Activated CD4-positive, alpha-beta T cell treated with anti-CD3 and anti-CD28 coated beads for 36 hours (primary cell): Measurements from ENCODE around the gene LUC7L. TPM values are rescaled to one million over a fixed set of nuclear protein-coding genes. Genes with fewer than 3 reads are reported as not detected.
"Not testable (repeated sequence)": the region's sequence is repeated elsewhere in the genome, so short reads cannot be mapped to it uniquely, and the experiment has no call there.

Source experiments
- ATAC-seq: fragments of 200-7000 bp; cut with Tn5 transposase; one replicate; pipeline ENCODE4 v1.10.0; 2021; ENCODE audit warnings: mild to moderate bottlenecking, moderate library complexity
- CTCF ChIA-PET: fragments of 350-600 bp; sonication (Branson Sonifier 250); formaldehyde crosslinking; loops from one replicate; lab custom pipeline; 2021; ENCODE audit warnings: antibody characterized with exemption; lab: Charles Lee
- POLR2A ChIA-PET: fragments of 350-600 bp; sonication (Branson Sonifier 250); formaldehyde crosslinking; loops from one replicate; lab custom pipeline; 2021; ENCODE audit warnings: antibody characterized with exemption, inconsistent platforms; lab: Charles Lee
- DNase-seq: peaks from one replicate; pipeline ENCODE4 v3.0.0-alpha.2; 2020
- H3K27ac Mint-ChIP-seq: one replicate; pipeline ENCODE4 v1.8.0; 2021; ENCODE audit warnings: mixed read lengths
- H3K27me3 Mint-ChIP-seq: one replicate; pipeline ENCODE4 v1.8.0; 2021; ENCODE audit warnings: mixed read lengths
- H3K36me3 Mint-ChIP-seq: one replicate; pipeline ENCODE4 v1.8.0; 2021; ENCODE audit warnings: low read depth, mixed read lengths
- H3K4me1 Mint-ChIP-seq: one replicate; pipeline ENCODE4 v1.8.0; 2021; ENCODE audit warnings: mixed read lengths
- H3K4me3 Mint-ChIP-seq: one replicate; pipeline ENCODE4 v1.8.0; 2021; ENCODE audit warnings: mild to moderate bottlenecking, moderate library complexity, mixed read lengths
- H3K9me3 Mint-ChIP-seq: one replicate; pipeline ENCODE4 v1.8.0; 2021; ENCODE audit warnings: low read depth, mixed read lengths
- intact Hi-C, 2 experiments: fragments of 100-400 bp; cut with DNase I in 1 of 2; cut with micrococcal nuclease in 1 of 2; formaldehyde crosslinking; loops; one replicate each; pipeline versions ENCODE4 v1.14.2 to v1.15.1; 2022 to 2024; cut with DNase I, micrococcal nuclease
- total RNA-seq, 2 experiments: library from RNA; stranded (reverse); gene quantifications; one replicate each; pipeline ENCODE4 v1.2.3, GENCODE V29; 2021

Gene LUC7L
- total RNA-seq, 2 experiments from 2014 or later, result 44.6 to 50.1 TPM

- ChIA-PET CTCF (no interaction called here), POLR2A (no interaction called here)
- intact Hi-C loops, result no loop called here
- H3K36me3 Mint-ChIP-seq, result peaks cover 1% of the 10 kb centered on the region
- H3K27me3 Mint-ChIP-seq, result no peaks in the 10 kb centered on the region
- ATAC-seq (no peak), DNase-seq (no peak)
- H3K4me3 Mint-ChIP-seq, result no peak overlapping the region
- no peak overlapping the region for H3K27ac Mint-ChIP-seq
- H3K9me3 Mint-ChIP-seq, result no peaks in the 10 kb centered on the region
- H3K4me1 Mint-ChIP-seq, result peaks cover 3% of the 10 kb centered on the region
Observed at GRCh38 chr16:268141-269053, 39.1 kb upstream of the LUC7L start.

DNA sequence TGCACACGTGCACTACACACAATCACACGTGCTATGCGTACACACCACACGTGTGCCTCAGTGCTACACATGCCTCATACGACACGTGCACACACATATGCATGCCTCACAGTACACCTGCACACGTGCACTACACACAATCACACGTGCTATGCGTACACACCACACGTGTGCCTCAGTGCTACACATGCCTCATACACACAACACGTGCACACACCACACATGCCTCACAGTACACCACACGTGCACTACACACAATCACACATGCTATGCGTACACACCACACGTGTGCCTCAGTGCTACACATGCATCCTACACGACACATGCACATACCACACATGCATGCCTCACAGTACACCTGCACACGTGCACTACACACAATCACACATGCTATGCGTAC is 38.3 kb upstream of the LUC7L start:
- H3K4me1 Mint-ChIP-seq, CTCF ChIA-PET, POLR2A ChIA-PET, intact Hi-C loops, H3K4me3 Mint-ChIP-seq, ATAC-seq, H3K27me3 Mint-ChIP-seq, H3K36me3 Mint-ChIP-seq, DNase-seq, H3K27ac Mint-ChIP-seq, H3K9me3 Mint-ChIP-seq: not testable (repeated sequence)

- ChIA-PET POLR2A (no interaction called here), CTCF (interaction anchor here (0.7 kb wide), 1 partner anchor 17 kb away, joined by 4 read pairs; the partner anchor contains the start of gene PDIA2)
- ATAC-seq, result no peak
- Mint-ChIP-seq H3K4me3 (no peak overlapping the region), H3K27ac (no peak overlapping the region), H3K9me3 (no peaks in the 10 kb centered on the region), H3K36me3 (peaks cover 2% of the 10 kb centered on the region), H3K27me3 (no peaks in the 10 kb centered on the region), H3K4me1 (peaks cover 3% of the 10 kb centered on the region)
- intact Hi-C loops, result no loop called here
- DNase-seq, result no peak
Observed at GRCh38 chr16:266258-267164, 37.3 kb upstream of the LUC7L start.

DNA sequence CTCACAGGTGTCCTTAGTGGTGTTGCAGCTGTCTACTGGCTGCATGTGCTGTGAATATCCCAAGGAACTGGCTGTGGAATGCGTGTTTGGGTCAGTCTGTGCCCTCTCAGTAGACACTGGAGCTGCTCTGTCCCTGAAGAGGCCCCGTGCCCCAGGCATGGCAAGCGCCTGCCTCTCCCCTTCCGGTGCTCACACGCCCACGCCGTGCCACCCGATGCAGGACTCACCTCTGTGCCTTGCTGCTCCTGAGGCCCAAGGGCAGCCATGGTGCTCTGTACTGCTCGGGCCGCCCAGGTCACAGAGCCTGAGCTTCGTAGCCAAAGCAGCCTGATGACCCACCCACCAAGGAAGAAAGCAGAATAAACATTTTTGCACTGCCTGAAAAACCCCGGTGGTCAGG is 36.5 kb upstream of the LUC7L start:
- Mint-ChIP-seq H3K4me1 (peaks cover 3% of the 10 kb centered on the region), H3K27me3 (no peaks in the 10 kb centered on the region), H3K27ac (no peak overlapping the region), H3K4me3 (no peak overlapping the region), H3K36me3 (peaks cover 2% of the 10 kb centered on the region), H3K9me3 (no peaks in the 10 kb centered on the region)
- peak; percentile 41 for DNase-seq
- peak; percentile 51 for ATAC-seq
- ChIA-PET CTCF (no interaction called here), POLR2A (no interaction called here)
- intact Hi-C loops, result no loop called here

DNA sequence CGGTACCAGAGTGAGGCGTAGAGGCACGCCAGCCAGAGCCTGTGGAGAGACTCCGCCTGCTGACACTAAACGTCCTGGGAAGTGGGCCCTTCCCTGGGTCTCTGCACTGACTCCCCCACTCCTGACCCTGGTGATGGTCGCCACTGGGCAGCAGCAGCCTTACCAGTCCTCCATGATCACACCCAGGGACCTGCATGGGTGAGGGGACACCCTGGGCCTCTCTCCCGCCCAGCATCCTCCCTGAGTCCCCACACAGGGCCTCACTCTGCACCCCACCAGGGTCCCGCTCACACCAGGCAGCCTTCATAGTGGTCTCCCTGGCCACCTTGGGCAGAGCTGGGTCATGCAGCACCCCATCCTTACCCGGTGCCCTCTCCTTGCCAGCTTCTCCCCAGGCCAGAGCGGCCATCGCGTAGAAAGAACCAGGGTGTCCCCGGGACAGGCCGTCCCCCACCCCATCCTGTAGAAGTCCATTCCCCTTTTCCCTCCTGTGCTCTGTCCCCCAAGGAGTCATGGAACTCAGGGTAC is 35.8 kb upstream of the LUC7L start:
- POLR2A ChIA-PET, result no interaction called here
- CTCF ChIA-PET, result no interaction called here
- Mint-ChIP-seq H3K4me3 (no peak overlapping the region), H3K27ac (no peak overlapping the region), H3K9me3 (no peaks in the 10 kb centered on the region), H3K4me1 (peaks cover 3% of the 10 kb centered on the region), H3K36me3 (peaks cover 2% of the 10 kb centered on the region), H3K27me3 (no peaks in the 10 kb centered on the region)
- intact Hi-C loops, result no loop called here
- ATAC-seq, result no peak
- no peak for DNase-seq

DNA sequence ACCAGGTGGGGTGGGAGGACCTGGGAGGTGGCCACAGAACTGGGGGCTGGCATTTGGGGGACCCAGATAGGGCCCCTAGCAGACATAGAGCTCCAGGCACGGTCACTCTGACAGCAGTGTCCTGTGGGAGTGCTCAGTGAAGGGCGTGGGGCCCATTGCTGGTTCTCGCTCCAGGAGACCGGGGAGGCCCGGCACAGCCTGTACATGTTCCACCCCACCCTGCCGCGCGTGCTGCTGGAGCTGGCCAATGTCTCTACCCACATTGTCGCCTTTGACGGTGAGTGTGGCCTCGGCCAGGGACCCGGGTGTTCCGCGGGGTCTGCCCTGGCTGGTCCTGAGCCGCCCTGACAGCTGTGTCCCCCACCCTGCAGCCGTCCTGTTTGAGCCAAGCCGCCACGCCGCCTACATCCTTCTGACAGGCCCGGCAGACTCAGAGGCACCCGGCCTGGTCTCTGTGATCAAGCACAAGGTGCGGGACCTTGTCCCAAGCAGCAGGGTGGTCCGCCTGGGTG is 35.2 kb upstream of the LUC7L start:
- no peak overlapping the region for H3K4me3 Mint-ChIP-seq
- intact Hi-C loops, result no loop called here
- H3K27ac Mint-ChIP-seq, result no peak overlapping the region
- ChIA-PET CTCF (interaction anchor here (0.7 kb wide), 1 partner anchor 43 kb away, joined by 3 read pairs; no protein-coding TSS in a partner anchor), POLR2A (no interaction called here)
- ATAC-seq (no peak), DNase-seq (no peak)
- H3K9me3 Mint-ChIP-seq, result no peaks in the 10 kb centered on the region
- H3K27me3 Mint-ChIP-seq, result no peaks in the 10 kb centered on the region
- peaks cover 2% of the 10 kb centered on the region for H3K36me3 Mint-ChIP-seq
- peaks cover 3% of the 10 kb centered on the region for H3K4me1 Mint-ChIP-seq

DNA sequence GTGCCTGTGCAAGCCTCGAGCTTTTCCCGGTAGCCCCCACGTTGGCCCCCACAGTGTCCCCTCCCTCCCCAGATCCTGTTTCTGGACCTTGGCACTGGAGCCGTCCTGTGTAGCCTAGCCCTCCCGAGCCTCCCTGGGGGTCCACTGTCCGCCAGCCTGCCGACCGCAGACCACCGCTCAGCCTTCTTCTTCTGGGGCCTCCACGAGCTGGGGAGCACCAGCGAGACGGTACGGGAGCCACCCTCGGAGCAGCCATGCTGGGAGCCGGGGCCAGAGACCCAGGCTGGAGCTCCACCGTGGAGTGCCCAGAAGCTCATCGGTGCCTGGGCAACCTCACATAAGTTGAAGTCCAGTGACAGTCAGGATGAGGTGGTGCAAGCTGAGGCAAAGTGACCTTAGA is 34.7 kb upstream of the LUC7L start:
- Mint-ChIP-seq H3K36me3 (peaks cover 2% of the 10 kb centered on the region), H3K4me3 (no peak overlapping the region), H3K9me3 (no peaks in the 10 kb centered on the region), H3K27ac (no peak overlapping the region), H3K4me1 (peaks cover 5% of the 10 kb centered on the region), H3K27me3 (no peaks in the 10 kb centered on the region)
- ChIA-PET CTCF (interaction anchor here (0.7 kb wide), 2 partner anchors 29 to 43 kb away, joined by 3 read pairs; no protein-coding TSS in a partner anchor), POLR2A (no interaction called here)
- intact Hi-C loops, result no loop called here
- ATAC-seq, result no peak
- no peak for DNase-seq

DNA sequence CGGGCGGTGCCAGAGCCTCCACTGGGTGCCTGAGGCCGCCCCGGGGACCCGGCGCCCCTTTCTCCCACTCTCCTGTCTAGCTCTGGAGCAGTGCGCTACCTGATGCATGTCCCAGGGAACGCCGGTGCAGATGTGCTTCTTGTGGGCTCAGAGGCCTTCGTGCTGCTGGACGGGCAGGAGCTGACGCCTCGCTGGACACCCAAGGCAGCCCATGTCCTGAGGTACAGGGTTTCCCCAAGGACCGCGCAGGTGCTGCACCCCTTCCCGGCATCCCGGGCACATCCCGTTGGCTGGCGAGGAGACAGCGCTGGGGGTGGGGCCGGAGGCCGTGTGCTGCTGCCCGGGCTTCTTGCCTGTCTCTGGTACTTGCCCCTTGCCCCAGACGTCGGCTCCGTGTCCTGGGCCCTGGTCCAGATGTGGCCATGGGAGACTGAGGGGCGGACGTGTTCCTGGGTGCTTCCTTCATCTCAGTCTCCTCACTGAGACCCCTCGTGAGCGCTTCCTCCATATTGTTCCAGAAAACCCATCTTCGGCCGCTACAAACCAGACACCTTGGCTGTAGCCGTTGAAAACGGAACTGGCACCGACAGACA is 34.0 kb upstream of the LUC7L start:
- Mint-ChIP-seq H3K36me3 (peaks cover 2% of the 10 kb centered on the region), H3K27ac (no peak overlapping the region), H3K4me3 (no peak overlapping the region), H3K9me3 (no peaks in the 10 kb centered on the region), H3K27me3 (no peaks in the 10 kb centered on the region), H3K4me1 (peaks cover 5% of the 10 kb centered on the region)
- ATAC-seq (no peak), DNase-seq (no peak)
- ChIA-PET CTCF (interaction anchor here (0.7 kb wide), 1 partner anchor 28 kb away, joined by 3 read pairs; no protein-coding TSS in a partner anchor), POLR2A (no interaction called here)
- intact Hi-C loops, result no loop called here

DNA sequence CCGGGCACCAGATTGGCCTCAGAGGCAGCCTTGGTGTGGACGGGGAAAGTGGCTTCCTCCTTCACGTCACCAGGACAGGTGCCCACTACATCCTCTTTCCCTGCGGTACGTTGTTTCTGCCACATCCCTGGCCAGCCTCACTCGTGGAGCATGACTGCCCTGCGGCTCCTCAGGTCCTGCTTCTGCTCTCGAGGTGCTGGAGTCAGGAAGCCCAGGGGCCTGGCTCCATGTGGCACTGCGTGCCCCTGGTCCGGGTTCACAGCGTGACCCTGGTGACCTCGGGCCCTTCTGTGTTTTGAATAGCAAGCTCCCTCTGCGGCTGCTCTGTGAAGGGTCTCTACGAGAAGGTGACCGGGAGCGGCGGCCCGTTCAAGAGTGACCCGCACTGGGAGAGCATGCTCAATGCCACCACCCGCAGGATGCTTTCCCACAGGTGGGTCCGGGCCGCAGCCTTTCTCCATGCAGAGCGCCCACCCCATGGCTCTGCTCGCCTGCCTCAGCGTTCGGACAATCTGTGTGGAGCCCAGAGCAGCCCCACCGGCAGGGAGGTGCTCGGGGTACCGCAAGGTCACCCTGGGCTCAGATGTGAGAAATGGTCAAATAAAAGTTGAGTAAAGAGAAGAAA is 33.0 kb upstream of the LUC7L start:
- Mint-ChIP-seq H3K9me3 (no peaks in the 10 kb centered on the region), H3K36me3 (peaks cover 2% of the 10 kb centered on the region), H3K4me3 (no peak overlapping the region), H3K4me1 (peaks cover 5% of the 10 kb centered on the region), H3K27me3 (no peaks in the 10 kb centered on the region), H3K27ac (no peak overlapping the region)
- DNase-seq (no peak), ATAC-seq (no peak)
- POLR2A ChIA-PET, result interaction anchor here (0.6 kb wide), 1 partner anchor 257 kb away, joined by 3 read pairs; no protein-coding TSS in a partner anchor
- intact Hi-C loops, result no loop called here
- CTCF ChIA-PET, result no interaction called here

DNA sequence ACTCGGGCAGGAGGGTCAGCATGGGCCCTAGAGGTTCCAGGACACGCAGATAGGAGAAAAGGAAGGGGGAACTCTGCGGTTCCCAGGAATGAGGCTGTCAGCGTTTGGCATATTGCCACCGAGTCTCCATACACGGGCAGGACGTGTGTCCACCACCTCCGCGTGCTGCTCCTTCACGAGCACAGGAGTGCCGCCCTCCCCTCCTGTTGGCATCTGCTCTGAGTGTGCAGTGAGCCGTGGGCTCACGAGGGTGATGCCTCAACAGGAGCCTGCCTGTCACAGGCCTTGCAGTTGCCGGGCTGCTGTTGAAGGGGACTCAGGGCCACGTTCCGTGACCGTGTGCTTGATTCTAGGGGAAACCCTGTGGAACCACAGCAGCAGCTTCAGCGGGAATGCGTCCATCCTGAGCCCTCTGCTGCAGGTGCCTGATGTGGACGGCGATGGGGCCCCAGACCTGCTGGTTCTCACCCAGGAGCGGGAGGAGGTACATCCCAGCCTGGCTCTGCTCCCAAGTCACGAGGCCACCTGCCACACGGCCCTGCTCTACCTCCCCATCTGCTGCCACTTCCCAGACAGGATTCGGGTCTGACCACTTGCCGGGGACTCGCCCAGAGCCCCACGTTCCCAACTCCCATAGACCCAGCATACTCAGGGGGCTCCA is 31.9 kb upstream of the LUC7L start:
- H3K9me3 Mint-ChIP-seq, result no peaks in the 10 kb centered on the region
- no peaks in the 10 kb centered on the region for H3K27me3 Mint-ChIP-seq
- H3K36me3 Mint-ChIP-seq, result peaks cover 2% of the 10 kb centered on the region
- DNase-seq, result no peak
- H3K4me1 Mint-ChIP-seq, result peaks cover 5% of the 10 kb centered on the region
- no peak for ATAC-seq
- no peak overlapping the region for H3K27ac Mint-ChIP-seq
- intact Hi-C loops, result no loop called here
- ChIA-PET CTCF (no interaction called here), POLR2A (interaction anchor here (0.6 kb wide), 1 partner anchor 258 kb away, joined by 3 read pairs; no protein-coding TSS in a partner anchor)
- H3K4me3 Mint-ChIP-seq, result no peak overlapping the region
